HG03175 (cell line): ENCODE results near the gene CDH13.

Experiments used
- ATAC-seq: cut with Tn5 transposase; IDR thresholded peaks from one replicate; pipeline ENCODE4 v1.9.1; 2021; ENCODE audit warnings: mild to moderate bottlenecking, moderate library complexity; ENCODE audit not compliant: unreplicated experiment

CDH13 gene

DNA sequence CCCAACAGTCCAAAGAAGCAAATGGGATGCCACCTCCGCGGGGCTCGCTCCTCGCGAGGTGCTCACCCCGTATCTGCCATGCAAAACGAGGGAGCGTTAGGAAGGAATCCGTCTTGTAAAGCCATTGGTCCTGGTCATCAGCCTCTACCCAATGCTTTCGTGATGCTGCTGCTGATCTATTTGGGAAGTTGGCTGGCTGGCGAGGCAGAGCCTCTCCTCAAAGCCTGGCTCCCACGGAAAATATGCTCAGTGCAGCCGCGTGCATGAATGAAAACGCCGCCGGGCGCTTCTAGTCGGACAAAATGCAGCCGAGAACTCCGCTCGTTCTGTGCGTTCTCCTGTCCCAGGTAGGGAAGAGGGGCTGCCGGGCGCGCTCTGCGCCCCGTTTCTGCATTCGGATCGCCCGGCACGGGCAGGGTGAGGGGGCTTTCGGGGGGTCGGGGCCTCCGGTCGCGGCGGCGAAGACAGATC lies at the start of gene CDH13:
CDH13 (plus strand) TSS at position 179 of the 471 bp plus-strand sequence.
- ATAC-seq = no peak

DNA sequence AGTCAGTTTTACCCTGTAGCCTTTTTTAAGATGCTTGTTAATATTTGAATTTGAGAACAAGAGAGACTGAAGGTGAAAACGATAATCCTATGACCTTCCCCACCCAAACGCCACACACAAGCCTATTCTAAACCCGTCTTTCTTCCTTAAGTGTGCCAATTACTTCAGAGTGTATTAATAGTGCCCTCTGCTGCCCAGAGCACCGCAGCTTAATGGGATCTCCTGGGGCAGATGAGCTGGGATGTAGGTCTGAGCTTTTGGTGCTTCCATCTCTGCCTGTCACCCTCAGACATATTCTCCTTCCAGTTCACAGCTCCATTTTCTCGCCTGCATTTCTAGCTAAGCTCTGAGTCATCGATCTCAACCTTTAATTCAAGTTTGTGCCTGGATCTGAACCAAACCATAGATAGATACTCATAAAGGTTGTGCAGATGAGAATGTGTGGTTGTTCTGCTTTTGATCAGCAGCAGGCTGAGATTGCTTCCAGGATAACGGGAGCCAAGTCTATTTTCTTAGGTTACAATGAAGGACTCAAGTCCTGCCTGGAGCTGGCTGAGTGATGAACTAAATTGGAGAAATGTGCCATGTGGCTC lies 46.4 kb upstream of the CDH13 start:
- ATAC-seq = no peak

- ATAC-seq = no peak
These were observed 43.8 kb upstream of the CDH13 start for GRCh38 chr16:82582975-82583374.

- no peak for ATAC-seq
These were observed 43.3 kb upstream of the CDH13 start for GRCh38 chr16:82583422-82583821.

GRCh38 chr16:82584553-82585152 lies 42.1 kb upstream of the CDH13 start:
- ATAC-seq = no peak

- no peak for ATAC-seq
These were observed 41.1 kb upstream of the CDH13 start for GRCh38 chr16:82585675-82586074.

DNA sequence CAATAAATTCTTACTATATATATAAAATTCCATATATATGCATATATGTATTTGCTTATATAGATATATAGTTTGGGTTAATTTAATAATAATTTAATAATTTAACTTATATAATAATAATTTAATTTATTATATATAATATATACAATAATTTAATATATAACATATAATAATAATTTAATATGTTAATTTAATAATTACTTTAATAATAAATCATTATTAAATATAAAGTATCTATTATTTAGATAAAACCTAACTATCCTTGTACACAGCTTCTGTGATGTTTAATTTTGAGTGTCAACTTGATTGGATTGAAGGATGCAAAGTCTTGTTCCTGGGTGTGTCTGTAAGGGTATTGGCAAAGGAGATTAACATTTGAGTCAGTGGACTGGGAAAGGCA lies 40.6 kb upstream of the CDH13 start:
- no peak for ATAC-seq

DNA sequence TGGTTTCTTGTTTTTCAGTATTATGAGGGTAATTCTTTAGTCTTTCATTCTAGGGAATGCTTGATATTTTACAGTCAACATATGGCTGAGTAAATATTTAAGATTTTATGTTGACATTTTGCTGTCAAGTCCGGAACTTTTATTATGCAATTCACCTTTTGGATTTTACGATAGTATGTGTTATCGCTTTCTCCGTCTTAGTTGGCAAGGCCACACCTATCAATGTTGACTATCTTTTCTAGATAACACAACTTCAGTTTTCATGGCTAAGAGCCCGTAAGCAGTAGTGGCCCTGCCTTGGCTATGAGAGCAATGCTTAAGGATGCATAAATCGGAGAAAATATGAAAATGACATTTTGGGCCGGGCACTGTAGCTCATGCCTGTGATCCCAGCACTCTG lies 39.5 kb upstream of the CDH13 start:
- ATAC-seq = no peak

GRCh38 chr16:82589407-82589806 lies 37.4 kb upstream of the CDH13 start:
- no peak for ATAC-seq

GRCh38 chr16:82594114-82594513 lies 32.7 kb upstream of the CDH13 start:
- ATAC-seq = no peak

DNA sequence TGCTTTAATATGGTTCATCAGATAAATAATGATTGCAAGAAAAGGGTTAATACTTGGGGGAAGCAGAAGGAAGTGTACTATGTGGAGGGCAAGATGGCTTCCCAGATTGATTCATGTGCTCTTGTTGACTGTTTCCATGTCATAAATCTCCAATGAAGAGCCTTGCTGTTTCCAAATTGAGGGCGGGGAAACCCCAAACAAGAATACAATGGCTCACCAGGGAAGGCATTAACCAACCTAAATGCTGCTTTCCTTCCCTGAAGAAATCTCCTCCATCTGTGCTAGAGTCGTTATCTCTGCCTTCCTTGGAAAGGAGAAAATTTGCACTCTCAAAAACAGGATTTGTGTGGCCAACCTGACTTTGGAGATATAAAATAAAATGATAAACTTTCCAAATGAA lies 28.0 kb upstream of the CDH13 start:
- ATAC-seq = no peak

DNA sequence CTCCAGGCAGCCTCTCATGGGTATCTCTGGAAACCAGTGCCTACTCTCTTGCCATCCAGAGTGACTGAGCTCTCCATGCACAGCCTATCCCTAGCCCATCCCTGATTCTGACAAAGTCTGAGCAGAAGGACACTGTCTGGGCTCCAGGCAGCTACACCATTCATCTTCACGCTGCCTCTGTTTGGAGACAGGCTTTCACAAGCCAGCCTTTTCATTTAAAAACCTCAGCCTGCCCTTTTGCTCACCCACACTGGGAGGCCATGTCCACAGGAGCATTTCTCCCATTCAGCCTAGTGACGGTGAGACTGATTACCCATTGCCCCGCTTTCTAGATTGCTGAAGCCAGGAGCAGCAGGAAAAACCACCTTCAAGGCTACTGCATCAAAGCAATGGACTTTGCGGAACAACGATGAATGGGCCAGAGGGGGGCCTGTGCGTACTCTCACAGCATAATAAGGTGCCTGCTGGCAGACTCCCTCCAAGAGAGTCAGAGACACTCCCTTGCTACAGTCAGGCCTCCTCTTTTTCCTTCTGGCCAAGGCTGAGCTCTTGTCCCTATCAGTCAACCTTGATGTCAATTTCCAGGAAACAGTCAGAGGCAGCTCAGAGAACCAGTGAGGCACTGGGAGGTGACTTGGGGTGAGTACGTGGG lies 24.7 kb upstream of the CDH13 start:
- ATAC-seq = no peak

- ATAC-seq = no peak
These were observed 22.9 kb upstream of the CDH13 start for GRCh38 chr16:82603784-82604411.

DNA sequence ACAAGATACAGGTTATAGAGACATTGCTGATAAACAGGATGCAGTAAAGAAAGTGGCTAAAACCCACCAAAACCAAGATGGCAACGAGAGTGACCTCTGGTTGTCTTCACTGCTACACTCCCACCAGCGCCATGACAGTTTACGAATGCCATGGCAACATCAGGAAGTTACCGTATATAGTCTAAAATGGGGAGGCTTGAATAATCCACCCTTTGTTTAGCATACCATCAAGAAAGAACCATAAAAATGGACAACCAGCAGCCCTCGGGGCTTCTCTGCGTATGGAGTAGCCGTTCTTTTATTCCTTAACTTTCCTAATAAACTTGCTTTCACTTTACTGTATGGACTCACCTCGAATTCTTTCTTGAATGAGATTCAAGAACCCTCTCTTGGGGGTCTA lies 21.7 kb upstream of the CDH13 start:
- ATAC-seq = no peak

- no peak for ATAC-seq
These were observed 20.7 kb upstream of the CDH13 start for GRCh38 chr16:82605863-82606620.

DNA sequence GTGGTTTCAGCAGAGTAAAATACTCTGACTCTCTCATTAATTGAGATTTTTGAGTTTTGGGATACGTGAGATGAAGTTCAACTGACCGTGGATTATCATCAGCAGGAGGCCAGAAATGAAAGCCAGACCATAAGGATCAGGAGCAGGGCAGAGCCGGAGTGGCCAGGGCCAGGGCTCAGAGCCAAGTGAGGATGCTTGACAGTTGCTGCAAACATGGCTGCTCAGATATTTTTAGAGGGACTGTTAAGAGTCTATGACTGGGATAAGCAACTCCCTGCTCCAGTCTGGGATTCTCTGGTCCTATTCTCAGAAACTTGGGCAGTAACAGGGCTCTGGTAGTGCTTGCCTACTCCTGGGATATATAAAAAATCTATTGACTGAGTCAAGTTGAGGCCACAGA lies 17.6 kb upstream of the CDH13 start:
- ATAC-seq = no peak

GRCh38 chr16:82612263-82612662 lies 14.5 kb upstream of the CDH13 start:
- ATAC-seq = no peak

DNA sequence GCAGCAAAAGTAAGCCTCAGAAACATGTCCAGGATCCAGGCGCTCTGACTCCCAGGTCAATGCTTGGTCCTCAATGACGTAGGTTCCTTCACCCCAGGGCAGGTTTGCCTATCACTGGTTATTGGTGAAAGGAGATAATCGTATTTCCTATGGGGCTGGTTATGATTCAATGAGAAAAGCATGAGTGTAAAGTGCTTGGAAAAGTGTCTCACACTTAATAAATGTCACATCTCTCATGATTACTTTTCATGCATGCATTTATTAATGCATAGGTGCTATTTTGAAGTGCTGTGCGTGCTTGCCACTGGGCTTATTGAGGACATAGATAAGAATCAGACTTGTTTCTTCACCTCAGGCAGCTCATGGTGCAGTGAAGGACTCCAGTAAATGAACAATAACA lies 10.4 kb upstream of the CDH13 start:
- no peak for ATAC-seq

DNA sequence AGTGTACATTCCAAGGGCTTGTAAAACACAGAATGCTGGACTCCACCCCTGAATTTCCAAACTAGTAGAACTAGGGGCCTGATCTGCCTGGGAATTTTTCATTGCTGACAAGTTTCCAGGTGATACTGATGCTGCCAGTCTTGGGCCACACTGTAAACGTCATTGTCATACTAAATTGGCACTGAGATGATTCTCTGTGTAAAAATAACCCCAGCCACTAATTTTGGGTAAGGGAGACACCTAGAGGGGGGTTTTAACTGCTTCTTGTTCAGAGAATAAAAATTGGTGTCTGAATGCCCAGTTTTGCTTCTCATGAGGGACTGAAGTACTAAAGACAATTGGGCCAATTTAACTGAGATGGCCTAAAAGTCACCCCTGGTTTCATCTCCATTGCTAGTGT lies 5.0 kb upstream of the CDH13 start:
- ATAC-seq = no peak

DNA sequence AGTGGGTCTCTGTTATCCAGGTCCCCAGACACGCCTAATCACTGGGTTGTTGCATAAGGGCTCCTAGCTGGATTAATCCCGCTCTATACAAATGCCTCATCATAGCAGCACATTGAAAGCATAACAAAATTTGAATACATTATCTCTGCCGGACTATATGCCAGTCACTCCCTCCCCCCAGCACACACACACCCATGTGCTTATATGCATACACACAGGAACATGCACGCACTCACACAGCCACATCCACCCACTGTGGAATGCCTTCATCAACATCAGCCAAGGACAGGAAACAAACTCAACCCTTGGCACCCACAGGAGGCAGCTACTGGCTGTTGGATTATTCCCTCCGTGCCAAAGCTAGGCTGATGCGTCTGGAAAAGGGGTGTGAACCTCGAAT lies 3.5 kb upstream of the CDH13 start:
- no peak for ATAC-seq
